GM18517 (cell line): ENCODE data around the gene RXYLT1.
"Not testable (repeated sequence)": the region's sequence is repeated elsewhere in the genome, so short reads cannot be mapped to it uniquely, and the experiment has no call there.

Experiments used
- ATAC-seq: cut with Tn5 transposase; IDR thresholded peaks from one replicate; pipeline ENCODE4 v1.9.1; 2021; ENCODE audit warnings: mild to moderate bottlenecking, moderate library complexity; ENCODE audit not compliant: unreplicated experiment

RXYLT1 gene

GRCh38 chr12:63842750-63843149 lies 63.0 kb downstream of the RXYLT1 start:
- ATAC-seq, result not testable (repeated sequence)

- ATAC-seq, result no peak
Measured at GRCh38 chr12:63843254-63843720, 63.6 kb downstream of the RXYLT1 start.

GRCh38 chr12:63843721-63844390 lies 64.1 kb downstream of the RXYLT1 start:
- peak; percentile 94 for ATAC-seq

- ATAC-seq, result no peak
Measured at GRCh38 chr12:63844391-63845341, 65.0 kb downstream of the RXYLT1 start, which contains the start of gene SRGAP1. SRGAP1 (plus strand) TSS chr12:63844700; CDS start chr12:63844817, 117 bp downstream.

- no peak for ATAC-seq
Measured at GRCh38 chr12:63845726-63846125, 66.0 kb downstream of the RXYLT1 start.

GRCh38 chr12:63846238-63846967 lies 66.7 kb downstream of the RXYLT1 start:
- ATAC-seq, result no peak

- ATAC-seq, result no peak
Measured at GRCh38 chr12:63848450-63848849, 68.7 kb downstream of the RXYLT1 start.

DNA sequence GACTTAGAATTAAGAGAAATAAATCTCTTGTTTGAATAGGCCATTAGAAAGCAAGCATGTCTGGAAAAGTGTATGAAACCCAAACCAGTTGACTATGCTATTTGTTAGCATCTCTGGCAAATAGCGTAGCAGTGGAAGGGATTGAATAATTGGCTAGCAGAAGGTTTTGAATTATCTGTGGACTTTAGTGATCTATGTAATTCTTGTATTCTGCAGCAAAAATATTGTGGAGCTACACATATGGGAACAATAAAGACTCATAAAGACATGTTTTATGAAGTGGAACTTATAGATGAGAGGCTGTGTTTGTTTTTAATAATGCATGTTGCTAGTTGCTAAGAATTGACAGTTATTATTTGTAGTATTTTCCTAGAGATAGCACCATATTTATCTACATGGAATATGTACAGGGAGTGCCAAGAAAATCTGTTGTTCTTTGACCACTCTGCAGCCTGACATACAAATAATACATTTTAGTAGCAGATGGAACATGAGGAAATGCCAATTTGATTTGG lies 69.5 kb downstream of the RXYLT1 start:
- ATAC-seq, result no peak

- ATAC-seq, result no peak
Measured at GRCh38 chr12:63849641-63850040, 69.9 kb downstream of the RXYLT1 start.

- no peak for ATAC-seq
Measured at GRCh38 chr12:63853978-63854377, 74.3 kb downstream of the RXYLT1 start.

DNA sequence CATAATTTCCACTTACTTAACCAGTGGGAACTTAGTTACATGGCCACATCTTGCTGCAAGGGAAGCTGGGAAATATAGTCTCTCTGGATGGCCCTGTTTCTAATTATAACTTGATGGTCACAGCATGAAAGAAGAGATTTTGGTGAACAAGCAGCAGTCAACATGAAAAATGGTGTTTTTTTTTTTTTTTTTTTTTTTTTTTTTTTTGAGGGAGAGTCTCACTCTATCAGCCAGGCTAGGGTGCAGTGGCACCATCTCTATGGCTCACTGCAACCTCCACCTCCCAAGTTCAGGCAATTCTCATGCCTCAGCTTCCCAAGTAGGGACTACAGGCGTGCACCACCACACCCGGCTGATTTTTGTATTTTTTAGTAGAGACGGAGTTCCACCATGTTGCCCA lies 75.6 kb downstream of the RXYLT1 start:
- ATAC-seq, result no peak

- no peak for ATAC-seq
Measured at GRCh38 chr12:63857771-63858670, 78.3 kb downstream of the RXYLT1 start.
